ENCODE results near the gene PITPNM3. TPM values are rescaled to one million over a fixed set of nuclear protein-coding genes. Genes with fewer than 3 reads are reported as not detected.

Gene PITPNM3
- total and polyA plus RNA-seq, 2 of the 8 experiments (the other 6 are each of a cell fraction or from before 2014, with no cell fraction given): 1.7 to 3.1 TPM

DNA sequence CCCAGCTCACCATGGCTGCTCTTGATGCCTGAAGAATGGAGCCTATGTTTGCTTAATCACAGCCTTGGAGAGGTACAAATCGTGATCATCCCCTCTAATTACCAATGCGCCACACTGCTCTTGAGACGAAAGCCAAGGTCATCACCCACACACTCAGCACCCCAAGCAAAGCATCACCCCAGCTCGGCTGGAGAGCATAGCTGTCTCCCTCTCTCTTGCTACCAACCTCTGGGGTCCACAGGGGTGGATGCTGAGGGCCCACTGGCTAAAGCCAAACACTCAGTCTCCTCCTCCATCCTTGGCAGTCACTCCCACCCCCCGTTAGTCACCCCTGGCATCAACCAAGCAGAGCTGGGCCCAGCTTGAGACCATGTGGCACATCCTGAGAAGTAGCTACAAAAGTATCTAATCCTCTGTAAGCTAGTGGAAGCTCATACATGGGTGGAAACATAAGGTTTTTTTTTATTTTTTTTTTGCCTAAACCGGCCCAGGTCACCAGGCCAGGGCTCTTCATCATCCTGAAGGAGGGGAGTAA, 67.3 kb downstream of the PITPNM3 start:
- Histone ChIP-seq H3K4me3 (ENCODE audit: extremely low read depth in 1 of 4, insufficient read depth in 2 of 4, low read depth in 3 of 4, low read length in 4 of 4) (no peak overlapping the region), H3K18ac (ENCODE audit: extremely low read depth, low read length) (peak overlapping the region; percentile 19; the same call in 1 of the 2 replicates), H3K79me1 (ENCODE audit: low read depth, low read length) (no peaks in the 10 kb centered on the region), H4K91ac (replicated peaks; ENCODE audit: insufficient read length, low read length) (peak overlapping the region; percentile 89), H3K23me2 (ENCODE audit: low read depth, low read length) (no peaks in the 10 kb centered on the region), H2BK20ac (ENCODE audit: low read length) (0 out of 2 replicates have a peak overlapping the region, but pooled peaks have one; percentile 75), H3K27ac (ENCODE audit: low read depth, low read length) (no peak overlapping the region), H3K4ac (replicated peaks; ENCODE audit: insufficient read length, low read depth, low read length) (no peak overlapping the region), H2BK120ac (replicated peaks; ENCODE audit: low read depth, low read length) (no peak overlapping the region), H3K14ac (ENCODE audit: insufficient read length) (no peak overlapping the region), H3K9me3 (ENCODE audit: insufficient read depth in 2 of 2, low read depth in 1 of 2, low read length in 1 of 2) (no peaks in the 10 kb centered on the region), H3K27me3 (replicated peaks in 1 of 4; ENCODE audit: control insufficient read depth in 3 of 4, extremely low read depth in 1 of 4, insufficient read depth in 3 of 4, low read length in 3 of 4) (no peaks in the 10 kb centered on the region), H2AK5ac (ENCODE audit: low read depth, low read length) (no peak overlapping the region), H3K23ac (ENCODE audit: insufficient read length) (no peak overlapping the region), H2BK12ac (ENCODE audit: low read depth, low read length) (peak overlapping the region; percentile 90; the same call in 1 of the 2 replicates), H4K8ac (ENCODE audit: extremely low read depth, insufficient read depth, low read length) (no peak overlapping the region), H3K4me1 (replicated peaks in 1 of 4; ENCODE audit: control insufficient read depth in 3 of 4, insufficient read depth in 4 of 4, low read length in 3 of 4) (peaks cover 3 to 24% (median 12%) of the 10 kb centered on the region in 4 experiments), H3K4me2 (ENCODE audit: insufficient read depth in 1 of 2, low read depth in 2 of 2, low read length in 2 of 2) (no peak overlapping the region), H3K79me2 (ENCODE audit: control insufficient read depth in 1 of 2, insufficient read depth in 2 of 2, low read length in 2 of 2) (no peaks in the 10 kb centered on the region), H4K20me1 (replicated peaks in 1 of 2; ENCODE audit: control insufficient read depth in 1 of 2, insufficient read depth in 2 of 2, low read length in 2 of 2) (no peaks in the 10 kb centered on the region), H2BK5ac (ENCODE audit: low read depth, low read length) (no peak overlapping the region; the same call in 1 of the 2 replicates), H4K5ac (ENCODE audit: insufficient read length, low read depth, low read length) (no peak overlapping the region), H3K9ac (replicated peaks in 1 of 4; ENCODE audit: extremely low read depth in 1 of 4, low read depth in 3 of 4, low read length in 3 of 4) (no peak overlapping the region), H2AFZ (ENCODE audit: low read length) (no peak overlapping the region), H2BK15ac (ENCODE audit: low read length) (peak overlapping the region; percentile 72; the same call in 1 of the 2 replicates), H3K56ac (replicated peaks; ENCODE audit: insufficient read length, low read depth, low read length) (no peak overlapping the region), H3K36me3 (ENCODE audit: control insufficient read depth in 2 of 4, insufficient read depth in 4 of 4, low read length in 3 of 4) (no peaks in the 10 kb centered on the region)
- ChIA-PET CTCF (ENCODE audit: partially characterized antibody) (interaction anchor here (0.6 to 4.6 kb wide), 9 partner anchors 16 to 109 kb away, joined by 3 to 23 read pairs (median 3); partner anchors contain the start of gene PIMREG), POLR2A (ENCODE audit: partially characterized antibody) (no interaction called here)
- TF ChIP-seq POU5F1 (IDR thresholded peaks at IDR 0.05; ENCODE audit: low read depth, low read length): no peak
- no peak for TF ChIP-seq CHD2 (IDR thresholded peaks at IDR 0.05; ENCODE audit: low read length)
- TF ChIP-seq SP1 (IDR thresholded peaks at IDR 0.05; ENCODE audit: low read depth, low read length): no peak
- no peak for TF ChIP-seq RXRA (IDR thresholded peaks at IDR 0.05; ENCODE audit: insufficient read depth, low read depth, low read length)
- no peak for TF ChIP-seq CREB1 (IDR thresholded peaks at IDR 0.05)
- TF ChIP-seq GABPA (IDR thresholded peaks at IDR 0.05; ENCODE audit: borderline replicate concordance, insufficient read depth, low read length): no peak
- TF ChIP-seq, protein P1, sequence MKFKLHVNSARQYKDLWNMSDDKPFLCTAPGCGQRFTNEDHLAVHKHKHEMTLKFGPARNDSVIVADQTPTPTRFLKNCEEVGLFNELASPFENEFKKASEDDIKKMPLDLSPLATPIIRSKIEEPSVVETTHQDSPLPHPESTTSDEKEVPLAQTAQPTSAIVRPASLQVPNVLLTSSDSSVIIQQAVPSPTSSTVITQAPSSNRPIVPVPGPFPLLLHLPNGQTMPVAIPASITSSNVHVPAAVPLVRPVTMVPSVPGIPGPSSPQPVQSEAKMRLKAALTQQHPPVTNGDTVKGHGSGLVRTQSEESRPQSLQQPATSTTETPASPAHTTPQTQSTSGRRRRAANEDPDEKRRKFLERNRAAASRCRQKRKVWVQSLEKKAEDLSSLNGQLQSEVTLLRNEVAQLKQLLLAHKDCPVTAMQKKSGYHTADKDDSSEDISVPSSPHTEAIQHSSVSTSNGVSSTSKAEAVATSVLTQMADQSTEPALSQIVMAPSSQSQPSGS (IDR thresholded peaks at IDR 0.05; ENCODE audit: low read length): no peak
- no peak for TF ChIP-seq YY1 (IDR thresholded peaks at IDR 0.05; ENCODE audit: low read depth, low read length)
- no peak for TF ChIP-seq TCF12 (IDR thresholded peaks at IDR 0.05; ENCODE audit: low read depth, low read length)
- no peak for TF ChIP-seq GTF2F1 (IDR thresholded peaks at IDR 0.05; ENCODE audit: borderline replicate concordance, low read depth, low read length)
- WGBS, 2 experiments (ENCODE audit: extremely low coverage in 1 of 2, insufficient coverage in 1 of 2, insufficient read length in 1 of 2, insufficient replicate concordance in 2 of 2, low coverage in 1 of 2, low lambda C conversion rate in 2 of 2, missing lambda C conversion rate in 1 of 2): 79% methylated on average over 6 of the region's 6 CpGs; no CpG with 5 or more reads in 1 of the 2 experiments
- no peak for DNase-seq (ENCODE audit: low read depth in 1 of 2, low spot score in 2 of 2)
- no peak for FAIRE-seq
